ENCODE measurements around the gene RCAN2.

The RCAN2 gene

GRCh38 chr6:46491628-46492547 lies 639 bp upstream of the RCAN2 start:
- no peak for DNase-seq

GRCh38 chr6:46490425-46491200 lies 636 bp downstream of the RCAN2 start:
- DNase-seq = no peak

- no peak for DNase-seq
Observed at GRCh38 chr6:46486181-46486580, 5.1 kb downstream of the RCAN2 start.

GRCh38 chr6:46484081-46484820 lies 7.0 kb downstream of the RCAN2 start:
- no peak for DNase-seq

- DNase-seq = no peak
Observed at GRCh38 chr6:46476301-46476700, 14.9 kb downstream of the RCAN2 start.

- no peak for DNase-seq
Observed at GRCh38 chr6:46473881-46474280, 17.4 kb downstream of the RCAN2 start.

GRCh38 chr6:46472243-46472642 lies 19.0 kb downstream of the RCAN2 start:
- no peak for DNase-seq

GRCh38 chr6:46469021-46469420 lies 22.2 kb downstream of the RCAN2 start:
- no peak for DNase-seq

- DNase-seq = no peak
Observed at GRCh38 chr6:46468403-46469010, 22.7 kb downstream of the RCAN2 start.

- DNase-seq = no peak
Observed at GRCh38 chr6:46466570-46466969, 24.7 kb downstream of the RCAN2 start.

GRCh38 chr6:46465294-46466165 lies 25.7 kb downstream of the RCAN2 start:
- no peak for DNase-seq

GRCh38 chr6:46456297-46456696 lies 35.0 kb downstream of the RCAN2 start:
- DNase-seq = no peak

GRCh38 chr6:46454691-46455090 lies 36.6 kb downstream of the RCAN2 start:
- DNase-seq = no peak

GRCh38 chr6:46453741-46454316 lies 37.4 kb downstream of the RCAN2 start:
- DNase-seq = no peak

GRCh38 chr6:46453216-46453615 lies 38.0 kb downstream of the RCAN2 start:
- no peak for DNase-seq

GRCh38 chr6:46452312-46452917 lies 38.8 kb downstream of the RCAN2 start:
- no peak for DNase-seq

- no peak for DNase-seq
Observed at GRCh38 chr6:46451343-46451742, 39.9 kb downstream of the RCAN2 start.

GRCh38 chr6:46444772-46445454 lies 46.3 kb downstream of the RCAN2 start:
- no peak for DNase-seq

- no peak for DNase-seq
Observed at GRCh38 chr6:46443623-46444022, 47.6 kb downstream of the RCAN2 start.

GRCh38 chr6:46440641-46441040 lies 50.6 kb downstream of the RCAN2 start:
- DNase-seq = no peak
